ENCODE measurements around the gene CNPY1.

DNA sequence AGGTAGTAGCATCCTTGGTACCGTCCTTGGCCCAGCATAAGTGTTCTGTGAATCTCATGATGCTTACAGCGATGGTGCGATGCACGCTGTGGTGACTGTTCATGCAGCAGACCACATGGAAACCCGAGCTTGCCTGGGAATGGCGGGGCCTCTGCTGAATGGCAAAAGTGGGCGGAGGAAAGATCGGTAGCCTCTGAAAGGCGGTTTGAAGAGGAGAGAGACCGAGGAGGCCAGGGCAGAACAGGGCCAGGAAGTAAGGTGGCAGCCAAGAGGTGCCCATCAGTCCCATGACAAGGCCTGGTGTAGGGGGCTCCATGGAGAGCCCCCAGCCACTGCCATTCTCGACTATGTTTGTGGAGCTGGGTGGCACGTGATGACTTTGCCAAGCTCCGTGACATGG is 33.2 kb upstream of the CNPY1 start:
- TF ChIP-seq, protein P1, sequence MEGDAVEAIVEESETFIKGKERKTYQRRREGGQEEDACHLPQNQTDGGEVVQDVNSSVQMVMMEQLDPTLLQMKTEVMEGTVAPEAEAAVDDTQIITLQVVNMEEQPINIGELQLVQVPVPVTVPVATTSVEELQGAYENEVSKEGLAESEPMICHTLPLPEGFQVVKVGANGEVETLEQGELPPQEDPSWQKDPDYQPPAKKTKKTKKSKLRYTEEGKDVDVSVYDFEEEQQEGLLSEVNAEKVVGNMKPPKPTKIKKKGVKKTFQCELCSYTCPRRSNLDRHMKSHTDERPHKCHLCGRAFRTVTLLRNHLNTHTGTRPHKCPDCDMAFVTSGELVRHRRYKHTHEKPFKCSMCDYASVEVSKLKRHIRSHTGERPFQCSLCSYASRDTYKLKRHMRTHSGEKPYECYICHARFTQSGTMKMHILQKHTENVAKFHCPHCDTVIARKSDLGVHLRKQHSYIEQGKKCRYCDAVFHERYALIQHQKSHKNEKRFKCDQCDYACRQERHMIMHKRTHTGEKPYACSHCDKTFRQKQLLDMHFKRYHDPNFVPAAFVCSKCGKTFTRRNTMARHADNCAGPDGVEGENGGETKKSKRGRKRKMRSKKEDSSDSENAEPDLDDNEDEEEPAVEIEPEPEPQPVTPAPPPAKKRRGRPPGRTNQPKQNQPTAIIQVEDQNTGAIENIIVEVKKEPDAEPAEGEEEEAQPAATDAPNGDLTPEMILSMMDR (IDR thresholded peaks at IDR 0.05) = no peak
- TF ChIP-seq POLR2AphosphoS5 (IDR thresholded peaks at IDR 0.05; ENCODE audit: insufficient read depth in 1 of 2, low read depth in 1 of 2) = no peak
- TF ChIP-seq POLR2A (IDR thresholded peaks at IDR 0.05) = no peak

Data from vagina (tissue), 2 donors.